Islet precursor cell (in vitro differentiated cells): Measurements from ENCODE around the gene SIGLEC7.

Experiments used
- DNase-seq: peaks from one replicate; pipeline ENCODE4 v3.0.0-alpha.2; 2018

SIGLEC7 gene

GRCh38 chr19:51142119-51142518, at the start of gene SIGLEC7:
SIGLEC7 (plus strand) TSS chr19:51142301; CDS start chr19:51142370, 69 bp downstream.
- peak; percentile 43 for DNase-seq

DNA sequence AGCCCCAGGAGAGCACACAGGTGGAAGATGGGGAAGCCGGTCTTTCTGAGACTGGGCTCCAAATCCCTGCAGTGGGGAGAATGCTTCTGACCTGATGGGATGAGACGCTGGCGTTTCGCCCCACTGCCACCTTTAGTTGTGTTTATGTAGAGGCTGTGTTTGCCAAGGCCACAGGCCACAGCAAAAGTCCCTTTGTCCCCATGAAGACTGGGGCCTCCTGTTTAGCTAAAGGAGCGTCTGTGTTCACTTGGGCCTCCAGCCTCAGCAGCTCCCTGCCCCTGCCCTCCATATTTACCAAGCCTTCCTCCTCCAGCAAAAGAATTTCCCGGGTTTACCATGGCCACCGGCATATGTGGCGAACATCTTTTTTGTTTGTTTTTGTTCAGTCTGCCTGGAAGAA, 49.0 kb upstream of the SIGLEC7 start:
- no peak for DNase-seq

- DNase-seq = no peak
Observed at GRCh38 chr19:51093510-51094345, 48.4 kb upstream of the SIGLEC7 start.

GRCh38 chr19:51094696-51095279, 47.3 kb upstream of the SIGLEC7 start:
- peak; percentile 68 for DNase-seq

DNA sequence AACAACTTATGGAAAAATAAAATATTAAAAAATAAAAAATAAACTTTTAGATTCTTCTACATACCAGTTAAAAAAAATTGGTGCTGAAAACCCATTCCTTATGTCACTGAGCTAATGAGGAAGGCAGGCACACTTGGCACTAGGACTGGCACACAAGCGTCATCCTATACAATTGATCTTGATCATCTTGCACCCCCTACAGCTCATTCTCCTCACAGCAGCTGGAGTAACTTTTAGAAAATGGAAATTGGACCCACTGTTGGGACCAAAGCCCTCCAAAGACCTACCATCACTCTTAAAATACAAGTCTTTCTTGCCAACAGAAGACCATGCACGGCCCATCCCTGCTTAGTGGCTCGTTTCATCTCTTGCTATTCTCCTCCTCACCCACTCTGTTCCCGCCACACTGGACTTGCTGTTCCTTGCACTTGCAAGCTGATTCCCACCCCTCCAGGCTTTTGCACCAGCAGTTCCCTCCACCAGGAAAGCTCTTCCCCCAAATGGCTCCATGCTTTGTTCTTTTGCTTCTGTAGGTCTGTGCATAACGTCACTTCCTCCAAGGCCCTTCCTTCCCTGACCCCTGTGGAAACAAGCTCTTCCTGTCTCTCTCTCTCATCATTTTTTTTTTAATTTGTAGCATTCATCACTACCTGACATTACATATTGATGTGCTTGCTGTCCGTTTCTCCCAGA, 45.5 kb upstream of the SIGLEC7 start:
- no peak for DNase-seq

DNA sequence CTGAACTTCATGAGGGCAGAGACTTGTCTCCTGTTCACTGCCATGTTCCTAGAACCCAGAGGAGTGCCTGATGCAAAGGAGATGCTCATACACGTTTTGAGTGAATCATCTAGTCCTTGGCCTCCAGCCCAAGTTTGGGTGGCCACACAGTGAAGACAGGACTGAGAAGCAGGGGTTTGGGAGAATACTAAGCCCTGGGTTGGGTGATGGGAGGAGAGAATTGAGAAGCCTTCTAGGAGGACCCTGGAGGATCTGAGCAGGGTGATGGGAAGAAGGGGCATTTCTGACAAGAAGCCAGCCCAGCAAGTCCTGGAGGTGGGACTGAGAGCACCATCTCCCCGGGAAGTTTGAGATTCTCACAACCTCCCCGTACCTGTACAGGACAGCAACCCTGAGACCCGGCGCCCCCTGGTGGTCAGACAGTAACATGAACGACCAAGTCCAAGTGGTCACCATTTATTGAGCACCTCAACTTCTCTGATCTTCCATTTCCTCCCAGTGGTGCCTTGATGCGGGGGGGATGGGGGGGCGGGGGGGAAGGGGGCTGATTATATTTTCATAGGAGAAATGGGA, 44.8 kb upstream of the SIGLEC7 start:
- DNase-seq = peak; percentile 72

DNA sequence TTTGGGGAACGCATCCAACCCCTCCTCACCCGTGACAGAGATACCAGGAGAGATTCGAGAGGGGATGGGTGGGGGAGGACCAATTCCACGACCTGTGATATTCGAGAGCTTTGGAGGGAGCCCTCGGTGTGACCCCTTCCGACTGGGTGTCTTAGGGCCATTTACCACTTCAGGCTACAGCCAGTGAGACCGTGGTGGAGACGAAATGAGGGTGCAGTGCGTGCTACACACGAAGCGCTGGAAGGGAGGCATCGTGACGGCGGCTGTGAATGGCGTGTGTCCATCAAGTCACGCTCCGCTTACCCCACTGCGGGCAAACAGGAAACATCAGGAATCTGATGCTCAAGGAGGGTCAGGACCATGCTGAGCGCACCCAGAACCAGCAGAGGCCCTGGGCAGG, 44.3 kb upstream of the SIGLEC7 start:
- DNase-seq = no peak

GRCh38 chr19:51098365-51099046, 43.6 kb upstream of the SIGLEC7 start:
- no peak for DNase-seq

- no peak for DNase-seq
Observed at GRCh38 chr19:51099047-51099382, 43.1 kb upstream of the SIGLEC7 start.

DNA sequence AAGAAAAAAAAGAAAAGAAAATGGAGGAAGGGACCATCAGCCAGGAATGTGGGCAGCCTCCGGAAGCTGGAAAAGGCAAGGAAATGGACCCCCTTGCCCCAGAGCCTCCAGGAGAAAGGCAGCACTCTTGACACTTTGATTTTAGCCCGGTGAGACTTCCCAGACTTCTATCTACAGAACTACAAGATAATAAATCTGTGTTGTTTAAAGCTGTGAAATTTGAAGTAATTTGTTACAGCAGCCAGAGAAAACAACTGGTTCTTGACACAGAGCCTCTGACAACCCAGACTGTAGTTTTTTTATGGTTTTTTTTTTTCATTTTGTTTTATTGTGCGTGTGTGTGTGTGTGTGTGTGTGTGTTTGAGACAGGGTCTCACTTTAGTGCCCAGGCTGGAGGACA, 41.5 kb upstream of the SIGLEC7 start:
- no peak for DNase-seq

DNA sequence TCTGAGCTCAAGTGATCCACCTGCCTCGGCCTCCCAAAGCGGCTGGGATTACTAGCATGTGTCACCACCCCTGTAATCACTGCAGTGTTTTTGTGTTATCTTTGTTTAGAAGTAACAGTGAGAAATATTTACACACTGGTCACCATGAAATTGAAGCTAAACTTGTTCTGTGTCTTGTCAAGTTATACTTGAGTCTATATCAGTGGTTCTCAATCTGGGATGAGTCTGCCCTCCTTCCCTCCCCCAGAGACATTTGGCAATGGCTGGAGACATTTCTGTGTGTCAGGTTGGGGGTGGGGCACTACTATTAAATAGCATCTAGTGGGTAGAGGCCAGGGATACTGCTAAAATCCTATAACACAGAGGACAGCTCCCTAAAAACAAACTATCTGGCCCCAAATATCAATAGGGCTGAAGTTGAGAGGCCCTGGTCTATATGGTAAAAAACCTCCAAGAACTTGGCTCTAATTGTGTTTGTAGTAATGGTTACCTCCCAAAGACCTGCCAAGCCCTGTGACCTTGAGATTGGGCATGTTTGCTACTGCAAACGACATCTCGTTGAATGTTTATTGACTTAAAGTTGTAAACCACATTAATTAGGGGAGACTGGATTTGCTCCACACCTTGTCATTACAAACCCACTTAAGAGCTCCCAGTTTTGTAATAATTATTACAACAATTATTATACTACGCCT, 40.8 kb upstream of the SIGLEC7 start:
- no peak for DNase-seq

- no peak for DNase-seq
Observed at GRCh38 chr19:51102991-51103390, 39.1 kb upstream of the SIGLEC7 start.

DNA sequence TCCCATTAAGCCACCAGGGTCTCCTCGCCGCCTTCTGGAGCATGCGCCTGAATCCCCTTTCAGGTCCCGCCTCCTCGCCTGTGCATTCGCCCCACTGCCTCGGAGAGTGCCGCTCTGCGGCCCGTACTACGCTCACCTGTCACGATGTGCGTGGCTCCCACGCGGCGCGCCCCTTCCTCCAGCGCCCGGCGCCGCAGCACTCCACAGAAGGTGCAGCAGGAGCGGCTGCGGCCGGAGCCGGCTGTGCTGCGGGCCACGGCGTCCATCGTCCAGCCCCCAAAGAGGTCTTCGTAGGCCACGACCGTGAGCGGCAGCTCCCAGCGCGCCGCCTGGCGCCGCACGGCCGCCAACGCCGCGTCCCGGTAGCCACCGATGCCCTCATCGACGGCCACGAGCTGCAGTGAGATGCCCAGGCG, 38.2 kb upstream of the SIGLEC7 start:
- DNase-seq = no peak

GRCh38 chr19:51107406-51108065, 34.6 kb upstream of the SIGLEC7 start:
- DNase-seq = no peak

GRCh38 chr19:51108066-51108804, 33.9 kb upstream of the SIGLEC7 start, which contains the start of gene CTU1:
CTU1 (minus strand) TSS chr19:51108409; CDS start chr19:51104569, 3,840 bp downstream.
- DNase-seq = peak; percentile 100

- no peak for DNase-seq
Observed at GRCh38 chr19:51108805-51109146, 33.3 kb upstream of the SIGLEC7 start.

GRCh38 chr19:51110666-51110971, 31.5 kb upstream of the SIGLEC7 start:
- no peak for DNase-seq

GRCh38 chr19:51111606-51112005, 30.5 kb upstream of the SIGLEC7 start:
- DNase-seq = peak; percentile 68

DNA sequence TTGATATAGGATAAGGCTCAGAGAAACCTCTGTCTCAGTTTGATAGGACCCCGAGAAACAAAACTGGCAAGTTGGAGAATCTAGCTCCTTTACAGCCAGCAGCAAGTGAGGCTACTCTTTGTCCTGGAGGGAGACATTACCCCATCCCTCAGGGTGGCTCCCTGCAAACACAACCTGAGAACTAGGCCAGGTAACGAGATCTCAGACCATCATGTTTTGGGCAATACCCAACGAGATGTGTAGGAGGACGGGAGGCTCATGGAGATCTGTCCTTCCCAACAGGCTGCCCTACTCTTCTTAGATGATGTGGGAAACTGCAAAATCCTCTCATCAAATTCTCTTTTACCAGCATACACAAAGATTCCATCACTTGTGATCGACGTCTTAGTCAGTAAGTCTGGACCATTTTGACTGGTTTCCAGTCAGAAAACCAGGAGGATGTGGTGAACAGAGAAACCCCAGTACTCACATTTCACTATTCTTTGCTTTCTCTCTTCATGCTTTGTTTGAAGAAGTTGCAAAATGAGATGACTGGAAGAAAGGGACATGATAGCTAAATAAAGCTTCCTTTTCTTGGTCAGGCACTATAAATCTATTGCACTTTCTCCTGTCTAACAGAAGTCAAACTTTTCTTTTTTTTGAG, 27.9 kb upstream of the SIGLEC7 start:
- DNase-seq = no peak

- no peak for DNase-seq
Observed at GRCh38 chr19:51116736-51117286, 25.3 kb upstream of the SIGLEC7 start.
